ENCODE measurements around the gene DMRTB1. TPM values are rescaled to one million over a fixed set of nuclear protein-coding genes. Genes with fewer than 3 reads are reported as not detected.
A peak's percentile ranks its signal among the peaks of the same experiment; 100 is the strongest.

Gene DMRTB1
- not detected for total RNA-seq
- long read RNA-seq: 0 reads

DNA sequence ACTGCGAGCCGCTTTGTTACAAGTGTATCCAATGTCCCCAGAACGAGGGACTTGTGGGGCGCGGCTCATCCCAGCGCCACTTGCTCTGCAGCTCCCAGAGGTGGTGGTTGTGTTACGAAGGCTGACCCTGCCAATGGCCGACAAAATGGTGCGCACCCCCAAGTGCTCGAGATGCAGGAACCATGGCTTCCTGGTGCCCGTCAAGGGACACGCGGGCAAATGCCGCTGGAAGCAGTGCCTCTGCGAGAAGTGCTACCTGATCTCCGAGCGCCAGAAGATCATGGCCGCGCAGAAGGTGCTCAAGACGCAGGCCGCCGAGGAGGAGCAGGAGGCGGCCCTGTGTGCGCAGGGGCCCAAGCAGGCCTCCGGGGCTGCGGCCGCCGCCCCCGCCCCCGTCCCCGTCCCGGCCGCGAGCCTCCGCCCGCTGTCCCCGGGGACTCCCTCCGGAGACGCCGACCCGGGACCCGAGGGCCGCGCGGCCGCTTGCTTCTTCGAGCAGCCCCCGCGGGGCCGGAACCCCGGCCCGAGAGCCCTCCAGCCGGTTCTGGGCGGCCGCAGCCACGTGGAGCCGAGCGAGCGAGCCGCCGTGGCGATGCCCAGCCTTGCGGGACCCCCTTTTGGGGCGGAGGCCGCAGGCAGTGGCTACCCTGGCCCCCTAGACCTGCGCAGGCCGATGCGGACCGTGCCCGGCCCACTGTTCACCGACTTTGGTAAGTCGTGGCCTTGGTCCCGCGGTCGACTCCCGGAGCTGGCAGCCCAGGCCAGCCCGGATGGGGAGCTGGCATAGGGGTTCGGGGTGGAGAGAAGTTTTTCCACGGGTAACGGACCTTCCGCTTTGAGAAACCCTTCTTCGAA is at the start of gene DMRTB1:
Gene DMRTB1 (plus strand): TSS at position 79 of the 855 bp plus-strand sequence. CDS start 55 bp downstream, at position 134.
- ATAC-seq (no peak), DNase-seq (no peak)
- intact Hi-C loops (cut with DNase I): no loop called here

GRCh38 chr1:53409695-53410094 is 49.5 kb upstream of the DMRTB1 start:
- intact Hi-C loops (cut with DNase I): no loop called here
- no peak for DNase-seq
- no peak for ATAC-seq

DNA sequence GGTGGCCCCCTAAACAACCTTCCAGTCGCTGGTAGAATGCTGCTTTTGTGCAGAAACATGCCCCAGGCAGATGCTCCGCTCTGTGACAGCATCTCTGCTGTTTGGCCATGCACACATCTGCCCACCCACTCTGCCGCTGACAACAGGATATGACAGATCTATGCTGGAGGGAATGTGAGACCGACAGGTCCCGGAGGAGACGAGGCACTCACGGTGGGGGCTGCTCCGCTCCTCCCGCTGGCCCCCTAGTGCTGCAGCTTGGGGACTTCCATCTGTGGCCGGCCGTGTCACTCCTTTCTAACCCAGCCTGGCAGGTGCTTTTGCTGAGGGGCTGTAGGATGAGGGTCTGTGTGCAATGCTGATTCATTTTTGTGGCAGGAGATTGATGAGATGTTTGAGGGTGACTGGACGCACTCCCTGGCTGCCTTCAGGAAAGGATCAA is 49.1 kb upstream of the DMRTB1 start:
- no peak for ATAC-seq
- DNase-seq: no peak
- intact Hi-C loops (cut with DNase I): no loop called here

GRCh38 chr1:53410701-53411100 is 48.5 kb upstream of the DMRTB1 start:
- DNase-seq (no peak), ATAC-seq (no peak)
- intact Hi-C loops (cut with DNase I): no loop called here

DNA sequence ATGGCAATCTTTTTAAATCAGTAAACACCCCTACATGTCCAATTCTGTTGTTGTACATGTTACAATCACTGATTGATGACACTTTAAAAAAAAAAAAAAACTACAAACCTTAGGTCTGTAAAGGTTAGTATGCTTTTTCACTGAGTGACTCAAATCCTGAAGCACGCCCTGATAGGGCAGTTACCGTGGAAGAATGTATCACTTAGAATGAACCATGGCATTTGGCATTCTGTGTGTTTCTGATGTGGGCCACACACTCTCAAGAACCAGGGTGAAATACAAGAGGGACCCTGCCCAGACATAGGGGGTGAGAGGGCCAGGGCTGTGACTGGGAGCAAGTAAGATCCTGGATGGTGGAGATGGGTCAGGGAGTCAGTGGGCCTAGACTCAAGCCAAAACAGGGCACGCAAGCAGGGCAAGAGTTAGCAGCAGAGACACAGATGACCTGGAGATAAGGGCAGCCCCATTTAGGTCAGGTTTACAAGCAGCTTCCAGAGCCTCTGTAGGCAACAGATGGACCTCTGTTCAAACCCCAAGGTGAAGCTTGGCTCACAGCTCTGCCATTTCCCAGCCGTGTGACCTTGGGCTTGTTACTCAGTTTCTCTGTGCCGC is 47.6 kb upstream of the DMRTB1 start:
- intact Hi-C loops (cut with DNase I): no loop called here
- DNase-seq (no peak), ATAC-seq (no peak)

DNA sequence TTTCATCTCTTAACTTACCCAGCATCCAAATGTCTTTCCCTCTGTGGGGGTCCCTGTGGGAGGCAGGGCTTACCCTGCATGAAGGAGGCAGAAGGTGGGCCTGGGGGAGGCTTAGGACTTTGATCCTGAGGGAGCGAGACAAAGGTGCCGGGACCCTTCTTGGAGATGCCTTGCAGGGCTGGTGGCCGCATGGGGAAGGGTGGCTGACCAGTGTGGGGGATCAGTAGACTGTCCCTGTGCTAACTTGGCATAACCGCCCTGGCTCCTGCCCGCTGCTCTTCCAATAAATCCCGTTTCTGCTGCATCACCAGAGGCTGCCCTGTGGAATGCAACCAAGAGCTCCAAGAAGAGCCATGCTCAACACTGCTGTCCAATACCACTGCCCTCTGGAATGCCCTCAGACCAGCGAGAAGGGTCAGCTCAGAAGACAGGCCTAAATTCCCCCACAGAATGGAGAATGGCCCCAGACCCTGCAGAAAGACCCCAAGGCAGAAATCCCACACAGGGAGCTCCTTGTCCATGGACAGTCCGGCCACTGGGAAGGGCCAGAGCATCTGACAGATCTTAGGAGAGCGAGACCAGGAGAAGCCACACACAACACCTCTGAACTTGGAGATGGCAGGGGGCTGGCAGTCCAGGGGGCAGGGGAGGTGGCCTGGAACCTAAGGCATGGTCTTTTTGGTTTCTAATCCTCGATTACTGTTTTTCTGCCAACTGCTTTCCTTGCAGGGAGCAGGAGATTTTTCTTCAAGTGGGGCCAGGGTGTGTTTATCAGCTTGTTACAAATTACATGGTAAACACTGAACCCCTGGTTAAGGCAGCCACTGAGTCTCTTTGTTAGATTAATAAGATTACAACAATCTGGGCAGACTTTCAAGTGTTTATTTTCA is 46.7 kb upstream of the DMRTB1 start:
- ATAC-seq (no peak), DNase-seq (no peak)
- intact Hi-C loops (cut with DNase I): no loop called here

GRCh38 chr1:53413175-53414001 is 45.8 kb upstream of the DMRTB1 start:
- DNase-seq (no peak), ATAC-seq (peak; percentile 19 to 82)
- intact Hi-C loops (cut with DNase I): no loop called here

- ATAC-seq: no peak
- intact Hi-C loops (cut with DNase I): no loop called here
- no peak for DNase-seq
Measured at GRCh38 chr1:53414632-53415031, 44.6 kb upstream of the DMRTB1 start.

GRCh38 chr1:53415432-53415831 is 43.8 kb upstream of the DMRTB1 start:
- intact Hi-C loops (cut with DNase I): no loop called here
- DNase-seq (no peak), ATAC-seq (peak in 1 of 2 donors; percentile 13)

DNA sequence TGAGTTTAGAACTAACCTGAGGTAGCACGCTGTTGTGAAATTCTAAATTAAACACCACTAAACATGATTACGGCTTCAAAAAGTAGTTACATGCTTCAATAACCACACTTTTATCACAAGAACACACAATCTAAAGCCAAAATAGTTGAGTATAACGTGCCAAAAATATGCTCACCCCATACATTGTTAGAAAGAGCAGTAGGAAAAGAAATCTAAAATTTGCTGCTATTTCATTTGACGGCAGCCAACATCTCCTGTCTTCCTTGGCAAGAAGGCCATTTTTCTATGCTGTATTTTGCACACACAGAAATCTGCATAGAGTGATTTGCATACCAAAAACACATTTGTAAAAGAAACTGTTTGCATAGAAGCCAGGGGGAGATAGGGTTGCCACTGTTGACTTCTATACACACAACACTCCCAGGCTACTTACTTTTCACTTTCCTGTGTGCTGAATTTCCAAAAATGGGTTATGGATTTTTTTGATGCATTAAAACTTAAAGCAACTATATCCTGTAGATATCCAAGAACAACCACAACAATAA is 42.9 kb upstream of the DMRTB1 start:
- intact Hi-C loops (cut with DNase I): no loop called here
- no peak for ATAC-seq
- no peak for DNase-seq

DNA sequence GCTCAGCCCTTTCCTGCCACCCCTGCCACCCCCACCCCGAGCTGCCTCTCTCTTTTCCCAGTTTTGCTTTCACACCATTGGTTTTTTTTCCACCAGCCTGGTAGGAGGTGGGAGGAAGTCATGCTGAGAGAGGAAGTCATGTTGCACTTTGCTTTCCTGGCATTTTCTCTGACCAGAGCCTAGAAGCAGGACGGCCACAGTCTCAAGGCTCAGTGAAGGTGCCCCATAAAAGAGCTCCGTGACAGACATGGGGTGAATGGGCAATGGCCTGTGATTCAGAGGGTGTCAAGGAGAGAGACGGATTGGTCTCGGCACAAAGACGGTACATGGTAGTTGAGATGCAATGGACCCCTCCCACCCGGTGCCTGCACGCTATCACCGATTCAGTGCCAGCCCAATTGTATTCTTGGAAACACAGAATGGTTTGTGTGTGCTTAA is 42.1 kb upstream of the DMRTB1 start:
- no peak for ATAC-seq
- intact Hi-C loops (cut with DNase I): no loop called here
- DNase-seq: no peak

DNA sequence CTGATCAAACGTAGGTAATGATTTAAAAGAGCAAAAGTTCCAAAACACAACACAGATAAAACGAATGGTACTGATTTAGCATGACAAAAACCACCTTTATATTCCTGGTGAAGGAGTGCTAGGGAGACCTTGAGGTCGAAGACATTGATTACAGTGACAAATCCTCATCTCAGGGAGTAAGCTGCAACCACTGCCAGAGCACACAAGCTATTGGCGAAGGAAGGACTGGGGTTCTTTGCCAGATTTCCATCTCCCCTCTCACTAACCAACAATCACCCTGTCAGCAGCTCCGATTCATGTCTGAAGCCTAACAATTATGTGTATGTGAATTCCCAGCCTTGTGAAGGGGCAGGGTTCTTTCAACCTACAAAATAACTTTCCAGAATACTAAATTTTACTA is 40.2 kb upstream of the DMRTB1 start:
- no peak for DNase-seq
- intact Hi-C loops (cut with DNase I): no loop called here
- ATAC-seq: no peak

GRCh38 chr1:53420341-53420740 is 38.9 kb upstream of the DMRTB1 start:
- intact Hi-C loops (cut with DNase I): no loop called here
- ATAC-seq: no peak

DNA sequence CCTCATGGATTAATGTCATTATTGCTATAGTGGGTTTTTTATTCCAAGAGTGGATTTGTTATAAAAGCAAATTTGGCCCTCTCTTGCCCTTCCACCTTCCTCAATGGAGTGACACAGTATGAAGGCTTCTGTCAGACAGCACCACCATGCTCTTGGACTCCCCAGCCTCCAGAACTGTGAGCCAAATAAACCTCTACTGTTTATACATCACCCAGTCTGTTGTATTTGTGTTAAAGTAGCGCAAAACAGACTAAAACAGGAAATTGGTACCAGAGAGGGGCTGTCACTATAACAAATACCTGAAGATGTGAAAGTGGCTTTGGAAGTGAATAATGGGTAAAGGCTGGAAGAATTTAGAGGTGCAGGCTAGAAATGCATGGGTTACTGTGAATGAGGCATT is 38.0 kb upstream of the DMRTB1 start:
- intact Hi-C loops (cut with DNase I): no loop called here
- DNase-seq (no peak), ATAC-seq (no peak)

More at GRCh38 chr1:53420341-53420740, 38.9 kb upstream of the DMRTB1 start:
- DNase-seq: no peak

DNA sequence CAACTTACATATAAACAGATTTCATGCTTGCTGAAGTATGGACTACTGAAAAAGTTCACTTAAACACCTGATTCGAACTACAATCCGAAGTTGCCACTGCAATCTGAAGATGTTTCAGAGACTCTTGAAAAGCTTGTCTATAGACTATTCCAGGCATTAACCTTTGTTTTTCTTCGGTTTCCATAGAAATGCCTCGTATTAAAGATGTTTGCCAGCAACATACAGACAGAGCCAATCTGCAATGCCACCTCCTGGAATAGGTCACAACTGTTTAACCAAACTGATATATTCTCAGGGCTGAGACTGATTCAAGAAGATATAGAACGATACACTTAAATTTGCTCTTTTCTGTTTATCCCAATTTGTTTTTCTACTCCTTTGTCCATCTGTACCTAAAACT is 28.9 kb upstream of the DMRTB1 start:
- intact Hi-C loops (cut with DNase I): no loop called here
- DNase-seq: no peak
- ATAC-seq: no peak

DNA sequence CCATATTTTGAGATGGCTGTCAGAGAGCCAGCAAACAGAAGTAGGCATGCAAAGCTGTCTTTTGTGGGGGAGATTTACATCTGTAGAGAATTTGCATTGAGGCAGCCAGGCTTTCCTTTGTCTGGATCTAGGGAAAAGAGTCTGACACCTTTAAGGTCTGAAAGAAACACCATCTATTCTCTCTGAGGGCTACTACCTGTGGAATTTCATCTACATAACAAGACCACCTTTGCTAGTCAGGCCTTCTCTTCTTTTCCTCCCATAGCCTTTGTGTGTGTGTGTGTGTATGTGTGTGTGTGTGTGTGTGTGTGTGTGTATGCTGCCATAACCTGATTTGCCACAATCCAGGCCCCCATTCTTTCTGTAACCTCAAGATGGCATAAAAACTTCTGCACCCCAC is 28.4 kb upstream of the DMRTB1 start:
- ATAC-seq: no peak
- no peak for DNase-seq
- intact Hi-C loops (cut with DNase I): no loop called here

- intact Hi-C loops (cut with DNase I): no loop called here
- no peak for ATAC-seq
- no peak for DNase-seq
Measured at GRCh38 chr1:53431244-53431643, 28.0 kb upstream of the DMRTB1 start.

- DNase-seq (no peak), ATAC-seq (no peak)
- intact Hi-C loops (cut with DNase I): no loop called here
Measured at GRCh38 chr1:53431805-53432565, 27.2 kb upstream of the DMRTB1 start.
